Body of pancreas (tissue), 4 donors: ENCODE data around the gene EIF5A.

Experiments used
- POLR2A ChIP-seq, 3 donors: fragments of 450-650 bp; IDR thresholded peaks; one replicate each; pipeline ENCODE4 v1.6.1; 2016; ENCODE audit warnings: antibody characterized with exemption in 3 of 3, mild to moderate bottlenecking in 2 of 3
- TF ChIP-seq, protein P1 (sequence below), 7 experiments: fragments of 450-650 bp in 4 of 7; fragments of 200-600 bp in 3 of 7; sonication (generic) in 3 of 7; IDR thresholded peaks; one replicate each; pipeline ENCODE4 v1.5.1; 2016 to 2019; ENCODE audit warnings: antibody characterized with exemption in 7 of 7

DNA sequence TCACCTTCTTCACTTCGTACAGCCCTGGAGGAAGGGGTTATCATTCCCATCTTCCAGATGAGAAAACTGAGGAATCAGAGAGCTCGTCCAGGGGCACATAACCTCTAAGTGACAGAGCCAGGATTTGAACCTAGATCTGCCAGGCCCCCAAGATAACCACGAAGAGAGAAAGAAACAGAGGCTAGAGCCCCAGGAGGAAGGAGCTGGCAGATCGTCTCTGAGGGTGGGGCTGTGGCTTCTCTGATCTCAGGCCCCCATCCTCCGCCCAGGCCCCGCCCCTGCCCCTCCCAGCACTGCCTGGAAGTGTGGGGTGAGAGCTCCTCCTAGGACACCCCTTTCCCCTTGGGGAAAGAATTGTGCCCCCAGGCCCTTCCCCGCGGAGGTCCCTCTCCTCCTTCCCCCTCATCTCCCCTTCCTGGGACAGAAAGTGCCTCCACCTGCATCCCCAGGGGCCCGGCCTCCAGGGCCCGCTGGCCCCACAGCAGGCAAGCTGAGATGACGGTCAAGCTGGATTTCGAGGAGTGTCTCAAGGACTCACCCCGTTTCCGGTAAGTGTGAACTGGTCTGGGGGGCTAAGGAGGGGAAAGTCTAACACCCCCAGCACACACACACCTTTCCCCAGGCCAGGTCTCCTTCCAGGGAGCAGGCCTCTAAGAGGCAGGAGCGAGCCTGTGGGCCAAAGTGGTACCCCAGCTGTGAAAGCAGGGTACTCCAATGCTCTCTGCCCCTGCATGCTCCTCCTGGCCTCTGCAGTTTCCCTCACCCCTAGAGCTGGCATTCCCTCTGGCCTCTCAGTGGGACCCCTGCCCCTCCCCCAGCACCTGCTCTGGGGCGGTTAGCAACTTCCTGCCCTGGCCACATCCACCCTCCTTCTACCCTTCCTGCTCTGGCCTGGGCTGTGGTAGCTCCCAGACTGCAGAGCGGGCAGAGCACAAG, 29.1 kb downstream of the EIF5A start, which contains the start of gene ACAP1:
- TF ChIP-seq, protein P1, sequence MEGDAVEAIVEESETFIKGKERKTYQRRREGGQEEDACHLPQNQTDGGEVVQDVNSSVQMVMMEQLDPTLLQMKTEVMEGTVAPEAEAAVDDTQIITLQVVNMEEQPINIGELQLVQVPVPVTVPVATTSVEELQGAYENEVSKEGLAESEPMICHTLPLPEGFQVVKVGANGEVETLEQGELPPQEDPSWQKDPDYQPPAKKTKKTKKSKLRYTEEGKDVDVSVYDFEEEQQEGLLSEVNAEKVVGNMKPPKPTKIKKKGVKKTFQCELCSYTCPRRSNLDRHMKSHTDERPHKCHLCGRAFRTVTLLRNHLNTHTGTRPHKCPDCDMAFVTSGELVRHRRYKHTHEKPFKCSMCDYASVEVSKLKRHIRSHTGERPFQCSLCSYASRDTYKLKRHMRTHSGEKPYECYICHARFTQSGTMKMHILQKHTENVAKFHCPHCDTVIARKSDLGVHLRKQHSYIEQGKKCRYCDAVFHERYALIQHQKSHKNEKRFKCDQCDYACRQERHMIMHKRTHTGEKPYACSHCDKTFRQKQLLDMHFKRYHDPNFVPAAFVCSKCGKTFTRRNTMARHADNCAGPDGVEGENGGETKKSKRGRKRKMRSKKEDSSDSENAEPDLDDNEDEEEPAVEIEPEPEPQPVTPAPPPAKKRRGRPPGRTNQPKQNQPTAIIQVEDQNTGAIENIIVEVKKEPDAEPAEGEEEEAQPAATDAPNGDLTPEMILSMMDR (IDR thresholded peaks at IDR 0.05), result no peak
- TF ChIP-seq POLR2A (IDR thresholded peaks at IDR 0.05), result no peak
